Neural crest cell (in vitro differentiated cells): Measurements from ENCODE around the gene DDX39A. TPM values are rescaled to one million over a fixed set of nuclear protein-coding genes. Genes with fewer than 3 reads are reported as not detected.
"Not testable (repeated sequence)": the region's sequence is repeated elsewhere in the genome, so short reads cannot be mapped to it uniquely, and the experiment has no call there.

ENCODE experiments used
- DNase-seq: peaks from one replicate; pipeline ENCODE4 v3.0.0; 2021; ENCODE audit warnings: low read depth, mixed read lengths, low spot score
- H3K27ac Mint-ChIP-seq: one replicate; pipeline ENCODE4 v1.8.0; 2021; ENCODE audit warnings: mild to moderate bottlenecking, mixed read lengths; ENCODE audit not compliant: unreplicated experiment
- H3K27me3 Mint-ChIP-seq: 2 replicates; pipeline ENCODE4 v1.8.0; 2021; ENCODE audit warnings: low read depth, mild to moderate bottlenecking, mixed read lengths
- H3K36me3 Mint-ChIP-seq: 2 replicates; pipeline ENCODE4 v1.8.0; 2021; ENCODE audit warnings: low read depth, mild to moderate bottlenecking, mixed read lengths
- H3K4me1 Mint-ChIP-seq: 2 replicates; pipeline ENCODE4 v1.8.0; 2021; ENCODE audit warnings: mixed read lengths
- H3K4me3 Mint-ChIP-seq: one replicate; pipeline ENCODE4 v1.8.0; 2021; ENCODE audit warnings: mild to moderate bottlenecking, mixed read lengths
- H3K9me3 Mint-ChIP-seq: 2 replicates; pipeline ENCODE4 v1.8.0; 2021; ENCODE audit warnings: mixed read lengths
- CTCF ChIP-seq: fragments of 200-600 bp; sonication (generic); conservative IDR thresholded peaks from 2 replicates; pipeline ENCODE4 v1.5.0; 2021; ENCODE audit warnings: antibody characterized with exemption, mild to moderate bottlenecking
- total RNA-seq: library from RNA; stranded (reverse); gene quantifications from 2 replicates; pipeline ENCODE4 v1.2.1, GENCODE V29; 2021

The DDX39A gene
- total RNA-seq, 1 donor from 2014 or later, result 132 TPM

GRCh38 chr19:14370169-14370939, 48.8 kb downstream of the DDX39A start:
- H3K27ac Mint-ChIP-seq, result no peak overlapping the region
- no peak for DNase-seq
- no peak for TF ChIP-seq CTCF

GRCh38 chr19:14369399-14370168, 49.6 kb downstream of the DDX39A start:
- no peak for TF ChIP-seq CTCF
- no peak for DNase-seq
- Mint-ChIP-seq H3K4me3 (peak overlapping the region; percentile 59), H3K27ac (no peak overlapping the region), H3K9me3 (no peaks in the 10 kb centered on the region), H3K27me3 (no peaks in the 10 kb centered on the region), H3K4me1 (peaks cover 29% of the 10 kb centered on the region), H3K36me3 (no peaks in the 10 kb centered on the region)

More at GRCh38 chr19:14370169-14370939, 48.8 kb downstream of the DDX39A start:
- Mint-ChIP-seq H3K36me3 (no peaks in the 10 kb centered on the region), H3K4me1 (peaks cover 25% of the 10 kb centered on the region), H3K4me3 (no peak overlapping the region), H3K9me3 (no peaks in the 10 kb centered on the region), H3K27me3 (no peaks in the 10 kb centered on the region)

GRCh38 chr19:14368011-14368513, 51.1 kb downstream of the DDX39A start:
- Mint-ChIP-seq H3K4me3 (no peak overlapping the region), H3K4me1 (peaks cover 36% of the 10 kb centered on the region), H3K27me3 (no peaks in the 10 kb centered on the region), H3K36me3 (no peaks in the 10 kb centered on the region), H3K27ac (no peak overlapping the region), H3K9me3 (no peaks in the 10 kb centered on the region)
- TF ChIP-seq CTCF, result no peak
- DNase-seq, result no peak

- TF ChIP-seq CTCF, result no peak
Observed at GRCh38 chr19:14367016-14367415, 52.1 kb downstream of the DDX39A start.

GRCh38 chr19:14366529-14366928, 52.6 kb downstream of the DDX39A start:
- peaks cover 43% of the 10 kb centered on the region for H3K4me1 Mint-ChIP-seq
- DNase-seq, result peak; percentile 16
- H3K27ac Mint-ChIP-seq, result no peak overlapping the region
- H3K4me3 Mint-ChIP-seq, result no peak overlapping the region
- H3K27me3 Mint-ChIP-seq, result peaks cover 3% of the 10 kb centered on the region
- TF ChIP-seq CTCF, result no peak
- no peaks in the 10 kb centered on the region for H3K9me3 Mint-ChIP-seq
- no peaks in the 10 kb centered on the region for H3K36me3 Mint-ChIP-seq

More at GRCh38 chr19:14367016-14367415, 52.1 kb downstream of the DDX39A start:
- no peaks in the 10 kb centered on the region for H3K36me3 Mint-ChIP-seq
- no peaks in the 10 kb centered on the region for H3K27me3 Mint-ChIP-seq
- H3K4me1 Mint-ChIP-seq, result peaks cover 40% of the 10 kb centered on the region
- no peak overlapping the region for H3K27ac Mint-ChIP-seq
- no peak for DNase-seq
- no peak overlapping the region for H3K4me3 Mint-ChIP-seq
- no peaks in the 10 kb centered on the region for H3K9me3 Mint-ChIP-seq

GRCh38 chr19:14364098-14364443, 55.1 kb downstream of the DDX39A start:
- H3K9me3 Mint-ChIP-seq, H3K36me3 Mint-ChIP-seq, H3K27me3 Mint-ChIP-seq, DNase-seq: not testable (repeated sequence)
- peak overlapping the region; percentile 77 for H3K4me3 Mint-ChIP-seq
- H3K27ac Mint-ChIP-seq, result peak overlapping the region; percentile 96
- H3K4me1 Mint-ChIP-seq, result peaks cover 30% of the 10 kb centered on the region
